GM11168 (cell line): ENCODE results near the gene STK36.

Experiments
- in situ Hi-C: fragments of 300-500 bp; cut with MboI; formaldehyde crosslinking; loops from one replicate; pipeline ENCODE4 v1.12.0; 2022; ENCODE audit warnings: low sequenced_read_pairs; ENCODE audit not compliant: unreplicated experiment

Gene STK36

DNA sequence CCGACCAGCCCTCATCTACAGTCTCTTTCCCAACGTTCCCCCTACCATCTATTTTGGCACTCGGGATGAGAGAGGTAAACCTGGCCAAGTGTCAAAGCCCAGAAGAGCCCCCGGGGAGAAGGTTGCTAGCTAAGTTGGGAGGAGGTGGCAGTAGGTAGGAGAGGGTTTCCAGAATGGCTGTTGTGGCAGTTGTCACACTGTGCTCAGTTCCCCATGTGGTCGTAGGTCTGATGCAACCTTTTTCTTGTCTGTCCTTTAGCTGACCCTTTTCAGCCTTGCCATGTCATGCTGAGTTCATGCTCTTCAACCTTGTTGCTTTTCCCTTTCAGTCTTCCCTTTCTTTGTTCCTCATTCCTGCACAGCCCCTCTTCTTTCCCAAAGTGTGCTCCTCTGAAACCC, 73.3 kb downstream of the STK36 start:
- in situ Hi-C loops, result no loop called here

DNA sequence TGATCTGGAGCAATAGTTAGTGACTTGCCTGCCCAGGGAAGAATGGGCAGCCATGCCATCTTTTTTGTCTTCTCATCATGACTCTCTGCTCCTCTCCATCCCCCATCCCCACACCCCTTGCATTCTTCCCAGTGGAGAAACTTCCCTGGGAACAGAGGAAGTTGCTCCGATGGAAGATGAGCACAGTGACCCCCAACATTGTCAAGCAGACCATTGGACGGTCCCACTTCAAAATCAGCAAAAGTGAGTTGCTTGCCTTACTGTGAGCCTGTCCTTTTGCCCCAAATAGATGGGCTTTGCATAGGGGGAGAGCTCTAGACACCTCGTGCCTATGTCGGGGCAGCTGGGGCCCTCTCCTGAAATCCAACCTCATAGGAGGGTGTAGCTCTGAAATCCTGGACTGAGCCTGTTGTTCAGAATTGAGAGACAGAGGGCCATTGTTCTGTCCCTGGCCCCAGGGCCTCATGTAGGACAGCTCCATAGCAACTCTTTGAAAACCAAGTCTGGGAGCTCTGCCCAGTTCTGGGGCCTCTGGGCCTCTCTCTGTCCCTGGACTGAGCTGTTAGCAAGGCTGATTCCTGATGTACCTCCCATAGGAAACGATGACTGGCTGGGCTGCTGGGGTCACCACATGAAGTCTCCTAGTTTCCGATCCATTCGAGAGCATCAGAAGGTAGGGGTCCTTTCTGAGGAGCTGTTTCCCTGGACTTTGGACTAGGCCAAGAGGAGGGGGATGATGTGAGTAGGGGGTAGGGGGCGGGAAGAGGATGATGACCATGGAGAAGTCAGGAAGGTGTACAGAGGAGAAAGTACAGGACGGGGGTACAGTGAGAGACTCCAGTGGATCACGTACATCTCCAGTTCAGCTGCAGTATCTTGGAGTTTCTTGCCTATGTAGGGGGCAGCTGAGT, 73.9 kb downstream of the STK36 start:
- in situ Hi-C loops, result no loop called here

DNA sequence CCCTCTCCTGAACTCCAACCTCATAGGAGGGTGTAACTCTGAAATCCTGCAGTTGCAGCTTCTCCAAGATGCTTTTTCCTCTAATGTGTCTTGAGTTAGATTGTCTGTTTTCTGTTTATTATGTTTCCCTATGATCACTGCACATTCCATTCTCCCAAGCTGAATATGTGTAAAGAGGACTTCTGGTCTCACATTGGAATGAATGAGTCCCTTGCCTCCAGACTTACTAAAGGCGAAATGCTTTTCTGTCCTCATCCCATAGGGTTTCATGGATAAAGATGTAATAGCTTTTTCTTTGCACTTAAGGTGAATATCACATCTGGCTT, 74.5 kb downstream of the STK36 start:
- in situ Hi-C loops, result no loop called here

DNA sequence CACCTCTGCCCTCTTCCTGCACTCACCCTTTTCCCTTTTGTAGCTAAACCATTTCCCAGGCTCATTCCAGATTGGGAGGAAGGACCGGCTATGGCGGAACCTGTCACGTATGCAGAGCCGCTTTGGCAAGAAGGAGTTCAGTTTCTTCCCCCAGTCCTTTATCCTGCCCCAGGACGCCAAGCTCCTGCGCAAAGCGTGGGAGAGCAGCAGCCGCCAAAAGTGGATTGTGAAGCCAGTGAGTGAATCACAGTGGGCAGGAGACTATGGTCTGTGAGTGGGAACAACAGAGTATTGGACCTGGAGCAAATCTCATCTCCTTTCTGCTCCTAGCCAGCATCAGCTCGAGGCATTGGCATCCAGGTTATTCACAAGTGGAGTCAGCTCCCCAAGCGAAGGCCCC, 75.1 kb downstream of the STK36 start:
- in situ Hi-C loops, result no loop called here

DNA sequence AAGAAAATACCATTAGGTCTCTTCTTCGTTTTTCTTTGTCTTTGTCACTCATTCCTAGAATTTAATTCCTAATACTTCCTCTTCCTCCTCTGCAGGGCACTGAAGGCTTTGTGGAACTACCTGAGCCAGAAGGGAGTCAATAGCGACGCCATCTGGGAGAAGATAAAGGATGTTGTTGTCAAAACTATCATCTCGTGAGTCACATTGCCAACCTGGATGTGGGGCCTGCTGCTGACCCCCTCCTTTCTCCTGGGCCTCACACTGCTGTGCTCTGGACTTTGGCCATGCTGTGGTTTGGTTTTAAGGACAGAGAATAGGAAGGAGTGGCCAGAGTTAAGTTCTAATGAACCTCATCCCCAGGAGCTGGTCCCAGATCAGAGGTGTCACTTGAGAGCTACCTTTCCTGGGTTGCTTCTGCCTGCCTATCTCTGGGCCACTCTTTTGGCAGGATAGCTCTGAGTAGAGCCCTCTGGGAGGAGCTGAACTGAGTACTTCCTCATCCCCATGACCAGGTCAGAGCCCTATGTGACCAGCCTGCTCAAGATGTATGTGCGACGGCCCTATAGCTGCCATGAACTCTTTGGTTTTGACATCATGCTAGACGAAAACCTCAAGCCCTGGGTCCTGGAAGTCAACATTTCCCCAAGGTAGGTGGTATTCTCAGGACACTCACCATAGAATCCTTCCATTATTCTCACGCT, 77.0 kb downstream of the STK36 start:
- in situ Hi-C loops, result no loop called here
